ENCODE results near the gene SLC24A1. TPM values are rescaled to one million over a fixed set of nuclear protein-coding genes. Genes with fewer than 3 reads are reported as not detected.
"Not testable (repeated sequence)": the region's sequence is repeated elsewhere in the genome, so short reads cannot be mapped to it uniquely, and the experiment has no call there.

SLC24A1 gene
- total and polyA plus RNA-seq, 8 donors, result 8.3 to 29.1 (median 26.6) TPM

DNA sequence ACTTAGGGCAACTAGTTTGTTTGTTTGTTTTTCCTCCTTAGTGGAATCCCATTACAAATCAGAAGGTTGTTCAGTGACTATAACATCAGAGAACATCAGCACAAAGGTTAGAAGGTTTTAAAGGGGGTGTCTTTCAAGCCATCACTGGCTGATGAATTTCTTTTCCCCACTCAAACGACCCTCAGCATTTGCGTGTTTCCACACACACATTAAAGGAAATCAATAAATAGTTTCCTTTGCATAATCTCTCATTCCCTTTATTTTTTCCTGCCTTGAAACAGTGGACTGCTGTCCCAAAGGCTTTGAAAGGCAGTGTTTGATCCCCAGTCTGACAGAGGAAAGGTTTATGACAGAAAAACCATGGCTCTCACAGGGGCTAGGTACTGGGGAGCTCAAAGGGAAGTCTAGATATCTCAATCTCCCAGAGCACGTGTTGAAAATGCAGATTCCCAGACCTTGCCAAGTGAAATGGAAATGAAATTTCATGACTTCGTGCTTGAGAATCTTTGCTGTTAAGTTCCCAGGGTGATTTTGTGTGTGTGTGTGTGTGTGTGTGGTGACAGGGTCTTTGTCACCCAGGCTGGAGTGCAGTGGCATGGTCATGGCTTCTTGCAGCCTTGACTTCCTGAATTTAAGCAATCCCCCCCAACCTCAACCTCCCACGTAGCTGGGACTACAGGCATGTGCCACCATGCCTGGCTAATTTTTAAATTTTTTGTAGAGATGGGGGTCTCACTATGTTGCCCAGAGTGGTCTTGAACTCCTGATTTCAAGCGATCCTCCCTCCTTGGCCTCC lies 8.6 kb upstream of the SLC24A1 start:
- peaks cover 20 to 42% of the 10 kb centered on the region in 2 donors for H3K4me1 ChIP-seq
- DNase-seq (no peak), ATAC-seq (no peak)
- no peaks in the 10 kb centered on the region for H3K9me3 ChIP-seq
- H3K36me3 ChIP-seq, result no peaks in the 10 kb centered on the region
- peak overlapping the region in 1 of 2 donors; percentile 95 for H3K27ac ChIP-seq
- TF ChIP-seq, protein P1, sequence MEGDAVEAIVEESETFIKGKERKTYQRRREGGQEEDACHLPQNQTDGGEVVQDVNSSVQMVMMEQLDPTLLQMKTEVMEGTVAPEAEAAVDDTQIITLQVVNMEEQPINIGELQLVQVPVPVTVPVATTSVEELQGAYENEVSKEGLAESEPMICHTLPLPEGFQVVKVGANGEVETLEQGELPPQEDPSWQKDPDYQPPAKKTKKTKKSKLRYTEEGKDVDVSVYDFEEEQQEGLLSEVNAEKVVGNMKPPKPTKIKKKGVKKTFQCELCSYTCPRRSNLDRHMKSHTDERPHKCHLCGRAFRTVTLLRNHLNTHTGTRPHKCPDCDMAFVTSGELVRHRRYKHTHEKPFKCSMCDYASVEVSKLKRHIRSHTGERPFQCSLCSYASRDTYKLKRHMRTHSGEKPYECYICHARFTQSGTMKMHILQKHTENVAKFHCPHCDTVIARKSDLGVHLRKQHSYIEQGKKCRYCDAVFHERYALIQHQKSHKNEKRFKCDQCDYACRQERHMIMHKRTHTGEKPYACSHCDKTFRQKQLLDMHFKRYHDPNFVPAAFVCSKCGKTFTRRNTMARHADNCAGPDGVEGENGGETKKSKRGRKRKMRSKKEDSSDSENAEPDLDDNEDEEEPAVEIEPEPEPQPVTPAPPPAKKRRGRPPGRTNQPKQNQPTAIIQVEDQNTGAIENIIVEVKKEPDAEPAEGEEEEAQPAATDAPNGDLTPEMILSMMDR (IDR thresholded peaks at IDR 0.05), result no peak
- H3K4me3 ChIP-seq, result no peak overlapping the region
- H3K27me3 ChIP-seq, result no peaks in the 10 kb centered on the region
- intact Hi-C loops (cut with DNase I), result no loop called here

DNA sequence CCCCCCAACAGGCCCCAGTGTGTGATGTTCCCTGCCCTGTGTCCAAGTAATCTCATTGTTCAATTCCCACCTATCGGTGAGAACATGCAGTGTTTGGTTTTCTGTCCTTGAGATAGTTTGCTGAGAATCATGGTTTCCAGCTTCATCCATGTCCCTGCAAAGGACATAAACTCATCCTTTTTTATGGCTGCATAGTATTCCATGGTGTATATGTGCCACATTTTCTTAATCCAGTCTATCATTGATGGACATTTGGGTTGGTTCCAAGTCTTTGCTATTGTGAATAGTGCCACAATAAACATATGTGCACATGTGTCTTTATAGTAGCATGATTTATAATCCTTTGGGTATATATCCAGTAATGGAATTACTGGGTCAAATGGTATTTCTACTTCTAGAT lies 5.9 kb upstream of the SLC24A1 start:
- H3K27ac ChIP-seq; DNase-seq; H3K4me3 ChIP-seq; H3K27me3 ChIP-seq; intact Hi-C loops (cut with DNase I); ATAC-seq; H3K36me3 ChIP-seq; H3K9me3 ChIP-seq: not testable (repeated sequence)
- H3K4me1 ChIP-seq, result peaks cover 6 to 21% of the 10 kb centered on the region in 2 donors

DNA sequence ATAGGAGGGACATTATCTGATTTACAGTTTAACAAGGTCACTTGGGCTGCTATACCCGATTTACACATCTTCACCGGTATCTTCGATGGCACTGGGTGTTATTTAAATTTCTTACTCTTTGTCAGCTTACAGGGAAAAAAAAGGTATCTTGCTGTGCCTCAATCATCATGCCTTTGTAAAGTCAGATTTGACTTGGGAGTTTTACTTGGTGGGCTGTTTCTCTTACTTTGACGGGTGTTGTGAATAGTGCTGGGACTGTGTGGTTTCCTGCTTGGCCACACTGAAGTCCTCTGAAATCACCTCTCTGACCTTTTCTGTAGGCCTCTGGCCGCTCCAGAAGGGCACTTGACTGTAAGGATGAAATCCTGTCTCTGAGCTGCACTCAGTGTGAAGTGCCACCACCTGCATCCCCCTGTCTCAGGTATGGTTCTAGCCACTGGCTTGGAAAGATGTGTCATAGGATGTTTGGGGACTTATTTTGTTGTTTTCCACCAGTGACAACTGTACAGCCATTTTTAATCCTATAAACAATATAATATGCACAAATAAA lies 3.1 kb upstream of the SLC24A1 start:
- Histone ChIP-seq H3K27ac (no peak overlapping the region), H3K4me1 (no peaks in the 10 kb centered on the region), H3K27me3 (no peaks in the 10 kb centered on the region), H3K9me3 (no peaks in the 10 kb centered on the region), H3K4me3 (no peak overlapping the region), H3K36me3 (no peaks in the 10 kb centered on the region)
- DNase-seq, result no peak
- TF ChIP-seq, protein P1 (IDR thresholded peaks at IDR 0.05), result no peak
- intact Hi-C loops (cut with DNase I), result no loop called here
- ATAC-seq, result no peak

DNA sequence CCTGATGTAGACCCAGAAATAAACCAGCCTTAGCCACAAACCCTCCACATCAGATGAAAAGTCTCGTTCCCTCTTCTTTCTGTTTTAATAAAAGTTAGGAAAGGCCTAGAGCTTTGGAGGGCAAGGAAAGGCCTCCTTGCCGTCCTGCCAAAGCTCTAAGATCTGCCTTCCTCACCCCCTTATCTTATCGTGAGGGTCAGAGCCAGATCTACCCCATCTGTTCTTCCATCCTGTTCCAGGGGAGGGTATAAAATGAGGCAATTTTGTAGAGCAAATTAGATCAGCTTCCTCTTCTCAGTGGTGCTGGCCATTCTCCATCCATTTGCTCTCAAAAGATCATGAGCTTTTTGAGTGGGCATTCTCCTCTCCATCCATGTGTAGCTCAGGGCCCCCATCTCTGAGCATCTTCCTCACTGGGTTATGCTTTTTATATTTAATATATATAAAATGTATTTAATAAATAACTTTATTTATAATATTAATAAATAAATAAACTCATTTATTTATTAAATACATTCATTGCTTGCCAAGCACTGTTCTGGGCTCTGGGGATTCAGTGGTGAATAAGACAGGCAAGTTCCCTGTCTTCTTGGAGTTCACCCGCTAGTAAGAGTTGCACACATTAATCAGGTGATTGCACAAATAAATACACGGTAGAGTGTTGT lies 2.0 kb upstream of the SLC24A1 start:
- no peaks in the 10 kb centered on the region for H3K9me3 ChIP-seq
- H3K36me3 ChIP-seq, result peaks cover 0 to under 1% of the 10 kb centered on the region in 2 donors
- DNase-seq (peak in 1 of 4 donors; percentile 44), ATAC-seq (no peak)
- H3K27me3 ChIP-seq, result no peaks in the 10 kb centered on the region
- intact Hi-C loops (cut with DNase I), result no loop called here
- TF ChIP-seq, protein P1 (IDR thresholded peaks at IDR 0.05), result no peak
- no peak overlapping the region for H3K27ac ChIP-seq
- H3K4me3 ChIP-seq, result no peak overlapping the region
- no peaks in the 10 kb centered on the region for H3K4me1 ChIP-seq

DNA sequence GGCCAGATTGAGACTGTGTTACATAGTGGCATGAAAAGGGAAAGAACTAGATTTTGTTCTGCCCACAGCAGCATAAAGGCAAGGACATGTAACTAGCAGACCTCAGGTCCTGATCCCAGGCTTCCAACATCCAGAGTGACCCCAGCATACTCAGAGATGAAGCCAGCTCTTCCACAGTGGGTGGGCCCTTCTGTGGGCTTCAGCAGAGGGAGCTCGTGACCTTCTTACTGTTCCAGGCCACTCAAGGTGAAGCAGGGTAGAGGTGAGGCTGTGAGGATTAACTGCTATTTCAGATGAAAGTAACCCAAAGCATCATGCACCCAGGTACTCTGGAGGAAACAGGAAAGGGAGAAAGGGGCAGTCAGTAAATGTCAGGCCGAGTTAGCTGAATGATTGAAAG lies 905 bp upstream of the SLC24A1 start:
- no peak for ATAC-seq
- H3K36me3 ChIP-seq, result peaks cover 0 to 11% of the 10 kb centered on the region in 2 donors
- intact Hi-C loops (cut with DNase I), result no loop called here
- no peaks in the 10 kb centered on the region for H3K27me3 ChIP-seq
- H3K4me1 ChIP-seq, result no peaks in the 10 kb centered on the region
- H3K27ac ChIP-seq, result no peak overlapping the region
- TF ChIP-seq, protein P1 (IDR thresholded peaks at IDR 0.05), result no peak
- no peak for DNase-seq
- H3K9me3 ChIP-seq, result no peaks in the 10 kb centered on the region
- H3K4me3 ChIP-seq, result no peak overlapping the region

All from left lung (tissue), 10 donors.